ENCODE data around the gene CCDC57. TPM values are rescaled to one million over a fixed set of nuclear protein-coding genes. Genes with fewer than 3 reads are reported as not detected.

The CCDC57 gene
- polyA plus RNA-seq, 1 donor from 2014 or later: 70.9 TPM

- Histone ChIP-seq H4K20me1 (ENCODE audit: insufficient read depth) (no peaks in the 10 kb centered on the region), H3K9me2 (ENCODE audit: insufficient read depth, low read length) (no peaks in the 10 kb centered on the region), H3K79me2 (replicated peaks; ENCODE audit: insufficient read depth, low read length) (no peaks in the 10 kb centered on the region), H3K27me3 (ENCODE audit: insufficient read depth, low read depth, low read length) (no peaks in the 10 kb centered on the region), H3K4me3 (ENCODE audit: low read length) (no peak overlapping the region), H3K36me3 (ENCODE audit: insufficient read depth, low read length) (no peaks in the 10 kb centered on the region), H3K27ac (ENCODE audit: low read length) (no peak overlapping the region), H2AFZ (ENCODE audit: low read depth, low read length) (no peak overlapping the region), H3K9me3 (ENCODE audit: low read length) (no peaks in the 10 kb centered on the region), H3K9ac (ENCODE audit: low read length) (no peak overlapping the region), H3K4me2 (ENCODE audit: low read length) (no peak overlapping the region), H3F3A (ENCODE audit: insufficient read depth, low read length, poor library complexity, severe bottlenecking) (no peaks in the 10 kb centered on the region)
- TF ChIP-seq SMC3 (conservative IDR thresholded peaks at IDR 0.05; ENCODE audit: poor library complexity) (no peak), TAF1 (IDR thresholded peaks at IDR 0.05; ENCODE audit: low read depth) (no peak), POLR2AphosphoS5 (IDR thresholded peaks at IDR 0.05) (no peak)
Observed at GRCh38 chr17:82080789-82081464, 131.7 kb downstream of the CCDC57 start.

DNA sequence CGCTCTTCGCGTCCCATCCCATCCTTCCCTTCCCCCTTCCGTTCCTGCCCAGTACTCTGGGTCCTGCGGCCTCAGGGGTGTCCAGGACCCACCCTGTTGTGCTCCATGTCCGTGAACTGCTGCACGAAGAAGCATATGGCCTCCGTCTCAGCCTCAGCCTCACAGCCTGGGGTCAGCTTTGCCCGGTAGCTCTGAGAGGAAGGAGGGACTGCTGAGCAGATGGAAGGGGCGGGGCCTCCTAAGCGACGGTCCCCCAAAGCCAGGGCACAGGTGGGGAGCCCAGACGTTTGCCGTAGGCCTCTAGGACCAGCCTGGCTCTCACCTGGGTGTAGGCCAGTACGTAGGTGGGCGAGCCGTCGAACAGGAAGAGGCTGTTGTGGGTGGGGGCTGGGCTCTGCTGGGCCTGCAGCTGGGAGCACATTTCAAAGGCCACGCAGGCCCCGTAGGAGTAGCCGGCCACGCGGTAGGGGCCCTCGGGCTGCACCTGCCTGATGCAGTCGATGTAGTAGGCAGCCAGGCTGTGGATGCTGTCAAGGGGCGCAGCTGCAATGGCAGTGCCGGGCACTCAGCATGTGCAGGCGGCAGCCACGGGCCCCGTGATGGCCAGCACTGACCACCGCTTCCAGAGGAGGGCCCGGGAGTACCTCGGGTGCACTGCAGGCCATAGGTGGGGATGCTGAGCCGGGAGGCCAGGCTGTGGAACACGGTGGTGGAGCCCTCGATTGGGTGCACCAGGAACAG lies 132.4 kb downstream of the CCDC57 start:
- no peak overlapping the region for H3K4me2 ChIP-seq (ENCODE audit: low read length)
- no peaks in the 10 kb centered on the region for H3K9me2 ChIP-seq (ENCODE audit: insufficient read depth, low read length)
- no peaks in the 10 kb centered on the region for H4K20me1 ChIP-seq (ENCODE audit: insufficient read depth)
- no peak overlapping the region for H3K9ac ChIP-seq (ENCODE audit: low read length)
- H3K27ac ChIP-seq (ENCODE audit: low read length): no peak overlapping the region
- H3K4me3 ChIP-seq (ENCODE audit: low read length): no peak overlapping the region
- H3K79me2 ChIP-seq (replicated peaks; ENCODE audit: insufficient read depth, low read length): no peaks in the 10 kb centered on the region
- no peaks in the 10 kb centered on the region for H3F3A ChIP-seq (ENCODE audit: insufficient read depth, low read length, poor library complexity, severe bottlenecking)
- TF ChIP-seq MXI1 (conservative IDR thresholded peaks at IDR 0.05; ENCODE audit: poor library complexity, severe bottlenecking) (no peak), SMC3 (conservative IDR thresholded peaks at IDR 0.05; ENCODE audit: poor library complexity) (no peak), EZH2 (IDR thresholded peaks at IDR 0.05; ENCODE audit: borderline replicate concordance, insufficient read depth, low read length, poor library complexity, severe bottlenecking) (no peak), EP300 (conservative IDR thresholded peaks at IDR 0.05; ENCODE audit: poor library complexity, severe bottlenecking) (no peak)
- H3K36me3 ChIP-seq (ENCODE audit: insufficient read depth, low read length): no peaks in the 10 kb centered on the region
- H3K27me3 ChIP-seq (ENCODE audit: insufficient read depth, low read depth, low read length): no peaks in the 10 kb centered on the region
- H2AFZ ChIP-seq (ENCODE audit: low read depth, low read length): no peak overlapping the region
- H3K9me3 ChIP-seq (ENCODE audit: low read length): no peaks in the 10 kb centered on the region

DNA sequence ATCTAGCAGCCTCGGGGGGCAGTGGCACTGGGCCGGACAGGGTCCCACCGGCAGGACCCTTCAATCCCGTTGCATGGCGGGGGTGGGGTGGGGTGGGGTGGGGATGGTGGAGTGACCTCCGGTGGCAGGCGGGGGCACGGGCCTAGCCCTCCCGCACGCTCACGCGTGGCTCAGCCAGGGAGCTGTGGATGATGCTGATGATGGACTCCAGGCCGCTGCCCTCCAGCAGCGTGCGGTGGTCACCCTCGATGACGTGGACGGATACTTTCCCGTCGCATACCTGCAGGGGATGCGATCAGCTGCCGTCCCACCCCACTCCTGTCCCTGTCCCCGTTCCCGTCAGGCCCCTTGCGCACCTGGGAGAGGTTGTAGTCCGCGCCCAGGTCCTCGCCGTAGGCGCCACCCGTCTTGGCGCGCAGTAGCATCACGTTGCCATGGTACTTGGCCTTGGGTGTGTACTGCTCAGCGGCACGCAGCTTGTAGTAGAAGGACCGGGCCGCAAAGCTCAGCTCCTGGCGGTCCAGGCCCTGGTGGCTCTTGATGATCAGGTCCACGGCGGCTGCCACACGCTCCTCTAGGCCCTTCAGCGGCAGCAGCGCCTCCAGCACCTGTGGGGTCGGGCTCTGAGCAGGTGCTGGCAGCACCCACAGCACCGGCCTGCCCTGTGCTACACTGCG lies 133.5 kb downstream of the CCDC57 start:
- H3K9me2 ChIP-seq (ENCODE audit: insufficient read depth, low read length): no peaks in the 10 kb centered on the region
- no peaks in the 10 kb centered on the region for H3K79me2 ChIP-seq (replicated peaks; ENCODE audit: insufficient read depth, low read length)
- H3K27ac ChIP-seq (ENCODE audit: low read length): no peak overlapping the region
- no peaks in the 10 kb centered on the region for H3F3A ChIP-seq (ENCODE audit: insufficient read depth, low read length, poor library complexity, severe bottlenecking)
- TF ChIP-seq, protein P1, sequence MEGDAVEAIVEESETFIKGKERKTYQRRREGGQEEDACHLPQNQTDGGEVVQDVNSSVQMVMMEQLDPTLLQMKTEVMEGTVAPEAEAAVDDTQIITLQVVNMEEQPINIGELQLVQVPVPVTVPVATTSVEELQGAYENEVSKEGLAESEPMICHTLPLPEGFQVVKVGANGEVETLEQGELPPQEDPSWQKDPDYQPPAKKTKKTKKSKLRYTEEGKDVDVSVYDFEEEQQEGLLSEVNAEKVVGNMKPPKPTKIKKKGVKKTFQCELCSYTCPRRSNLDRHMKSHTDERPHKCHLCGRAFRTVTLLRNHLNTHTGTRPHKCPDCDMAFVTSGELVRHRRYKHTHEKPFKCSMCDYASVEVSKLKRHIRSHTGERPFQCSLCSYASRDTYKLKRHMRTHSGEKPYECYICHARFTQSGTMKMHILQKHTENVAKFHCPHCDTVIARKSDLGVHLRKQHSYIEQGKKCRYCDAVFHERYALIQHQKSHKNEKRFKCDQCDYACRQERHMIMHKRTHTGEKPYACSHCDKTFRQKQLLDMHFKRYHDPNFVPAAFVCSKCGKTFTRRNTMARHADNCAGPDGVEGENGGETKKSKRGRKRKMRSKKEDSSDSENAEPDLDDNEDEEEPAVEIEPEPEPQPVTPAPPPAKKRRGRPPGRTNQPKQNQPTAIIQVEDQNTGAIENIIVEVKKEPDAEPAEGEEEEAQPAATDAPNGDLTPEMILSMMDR (IDR thresholded peaks at IDR 0.05; ENCODE audit: poor library complexity, severe bottlenecking): no peak
- TF ChIP-seq REST (IDR thresholded peaks at IDR 0.05; ENCODE audit: borderline replicate concordance) (no peak), POLR2AphosphoS5 (IDR thresholded peaks at IDR 0.05) (no peak), RAD21 (conservative IDR thresholded peaks at IDR 0.05) (no peak), TAF1 (IDR thresholded peaks at IDR 0.05; ENCODE audit: low read depth) (no peak), MXI1 (conservative IDR thresholded peaks at IDR 0.05; ENCODE audit: poor library complexity, severe bottlenecking) (no peak), SMC3 (conservative IDR thresholded peaks at IDR 0.05; ENCODE audit: poor library complexity) (no peak), EP300 (conservative IDR thresholded peaks at IDR 0.05; ENCODE audit: poor library complexity, severe bottlenecking) (no peak), EZH2 (IDR thresholded peaks at IDR 0.05; ENCODE audit: borderline replicate concordance, insufficient read depth, low read length, poor library complexity, severe bottlenecking) (no peak)
- H3K4me3 ChIP-seq (ENCODE audit: low read length): no peak overlapping the region
- H3K36me3 ChIP-seq (ENCODE audit: insufficient read depth, low read length): no peaks in the 10 kb centered on the region
- no peaks in the 10 kb centered on the region for H3K27me3 ChIP-seq (ENCODE audit: insufficient read depth, low read depth, low read length)
- no peak overlapping the region for H3K9ac ChIP-seq (ENCODE audit: low read length)
- H3K4me2 ChIP-seq (ENCODE audit: low read length): no peak overlapping the region
- no peaks in the 10 kb centered on the region for H3K9me3 ChIP-seq (ENCODE audit: low read length)
- no peaks in the 10 kb centered on the region for H4K20me1 ChIP-seq (ENCODE audit: insufficient read depth)
- H2AFZ ChIP-seq (ENCODE audit: low read depth, low read length): no peak overlapping the region

Data from neural cell (in vitro differentiated cells).